DOHH2 (cell line): Measurements from ENCODE around the gene TNIP2.

Experiments used
- EZH2phosphoT487 ChIP-seq: fragments of 200-600 bp; sonication (generic); IDR thresholded peaks from 2 replicates; pipeline ENCODE4 v1.6.1; 2017; ENCODE audit warnings: borderline replicate concordance, mild to moderate bottlenecking, antibody characterized with exemption, low read length, moderate library complexity, mixed read lengths
- TF ChIP-seq, protein P1 (sequence below): fragments of 200-600 bp; sonication (generic); IDR thresholded peaks from one replicate; pipeline ENCODE4 v1.5.1; 2014; ENCODE audit warnings: antibody characterized with exemption, mild to moderate bottlenecking, low read depth, low read length; ENCODE audit not compliant: poor library complexity, severe bottlenecking

GRCh38 chr4:2712261-2712842 is 43.8 kb downstream of the TNIP2 start:
- TF ChIP-seq, protein P1, sequence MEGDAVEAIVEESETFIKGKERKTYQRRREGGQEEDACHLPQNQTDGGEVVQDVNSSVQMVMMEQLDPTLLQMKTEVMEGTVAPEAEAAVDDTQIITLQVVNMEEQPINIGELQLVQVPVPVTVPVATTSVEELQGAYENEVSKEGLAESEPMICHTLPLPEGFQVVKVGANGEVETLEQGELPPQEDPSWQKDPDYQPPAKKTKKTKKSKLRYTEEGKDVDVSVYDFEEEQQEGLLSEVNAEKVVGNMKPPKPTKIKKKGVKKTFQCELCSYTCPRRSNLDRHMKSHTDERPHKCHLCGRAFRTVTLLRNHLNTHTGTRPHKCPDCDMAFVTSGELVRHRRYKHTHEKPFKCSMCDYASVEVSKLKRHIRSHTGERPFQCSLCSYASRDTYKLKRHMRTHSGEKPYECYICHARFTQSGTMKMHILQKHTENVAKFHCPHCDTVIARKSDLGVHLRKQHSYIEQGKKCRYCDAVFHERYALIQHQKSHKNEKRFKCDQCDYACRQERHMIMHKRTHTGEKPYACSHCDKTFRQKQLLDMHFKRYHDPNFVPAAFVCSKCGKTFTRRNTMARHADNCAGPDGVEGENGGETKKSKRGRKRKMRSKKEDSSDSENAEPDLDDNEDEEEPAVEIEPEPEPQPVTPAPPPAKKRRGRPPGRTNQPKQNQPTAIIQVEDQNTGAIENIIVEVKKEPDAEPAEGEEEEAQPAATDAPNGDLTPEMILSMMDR, result peak; percentile 33
- no peak for TF ChIP-seq EZH2phosphoT487
